OCI-LY7 (cell line): ENCODE measurements around the gene LPP.

ENCODE experiments used
- EZH2phosphoT487 ChIP-seq: fragments of 200-600 bp; sonication (generic); IDR thresholded peaks from 2 replicates; pipeline ENCODE4 v1.6.1; 2018; ENCODE audit warnings: low read depth, borderline replicate concordance, mild to moderate bottlenecking, mixed run types, antibody characterized with exemption, low read length, moderate library complexity, mixed read lengths
- TF ChIP-seq, protein P1 (sequence below): fragments of 200-600 bp; sonication (generic); conservative IDR thresholded peaks from 2 replicates; pipeline ENCODE4 v1.5.1; 2014; ENCODE audit warnings: mild to moderate bottlenecking, antibody characterized with exemption, low read length, moderate library complexity, mixed read lengths

GRCh38 chr3:188567478-188568195 lies 413.7 kb downstream of the LPP start:
- TF ChIP-seq, protein P1, sequence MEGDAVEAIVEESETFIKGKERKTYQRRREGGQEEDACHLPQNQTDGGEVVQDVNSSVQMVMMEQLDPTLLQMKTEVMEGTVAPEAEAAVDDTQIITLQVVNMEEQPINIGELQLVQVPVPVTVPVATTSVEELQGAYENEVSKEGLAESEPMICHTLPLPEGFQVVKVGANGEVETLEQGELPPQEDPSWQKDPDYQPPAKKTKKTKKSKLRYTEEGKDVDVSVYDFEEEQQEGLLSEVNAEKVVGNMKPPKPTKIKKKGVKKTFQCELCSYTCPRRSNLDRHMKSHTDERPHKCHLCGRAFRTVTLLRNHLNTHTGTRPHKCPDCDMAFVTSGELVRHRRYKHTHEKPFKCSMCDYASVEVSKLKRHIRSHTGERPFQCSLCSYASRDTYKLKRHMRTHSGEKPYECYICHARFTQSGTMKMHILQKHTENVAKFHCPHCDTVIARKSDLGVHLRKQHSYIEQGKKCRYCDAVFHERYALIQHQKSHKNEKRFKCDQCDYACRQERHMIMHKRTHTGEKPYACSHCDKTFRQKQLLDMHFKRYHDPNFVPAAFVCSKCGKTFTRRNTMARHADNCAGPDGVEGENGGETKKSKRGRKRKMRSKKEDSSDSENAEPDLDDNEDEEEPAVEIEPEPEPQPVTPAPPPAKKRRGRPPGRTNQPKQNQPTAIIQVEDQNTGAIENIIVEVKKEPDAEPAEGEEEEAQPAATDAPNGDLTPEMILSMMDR, result no peak
- no peak for TF ChIP-seq EZH2phosphoT487
